ENCODE data around the gene ACTR8.

DNA sequence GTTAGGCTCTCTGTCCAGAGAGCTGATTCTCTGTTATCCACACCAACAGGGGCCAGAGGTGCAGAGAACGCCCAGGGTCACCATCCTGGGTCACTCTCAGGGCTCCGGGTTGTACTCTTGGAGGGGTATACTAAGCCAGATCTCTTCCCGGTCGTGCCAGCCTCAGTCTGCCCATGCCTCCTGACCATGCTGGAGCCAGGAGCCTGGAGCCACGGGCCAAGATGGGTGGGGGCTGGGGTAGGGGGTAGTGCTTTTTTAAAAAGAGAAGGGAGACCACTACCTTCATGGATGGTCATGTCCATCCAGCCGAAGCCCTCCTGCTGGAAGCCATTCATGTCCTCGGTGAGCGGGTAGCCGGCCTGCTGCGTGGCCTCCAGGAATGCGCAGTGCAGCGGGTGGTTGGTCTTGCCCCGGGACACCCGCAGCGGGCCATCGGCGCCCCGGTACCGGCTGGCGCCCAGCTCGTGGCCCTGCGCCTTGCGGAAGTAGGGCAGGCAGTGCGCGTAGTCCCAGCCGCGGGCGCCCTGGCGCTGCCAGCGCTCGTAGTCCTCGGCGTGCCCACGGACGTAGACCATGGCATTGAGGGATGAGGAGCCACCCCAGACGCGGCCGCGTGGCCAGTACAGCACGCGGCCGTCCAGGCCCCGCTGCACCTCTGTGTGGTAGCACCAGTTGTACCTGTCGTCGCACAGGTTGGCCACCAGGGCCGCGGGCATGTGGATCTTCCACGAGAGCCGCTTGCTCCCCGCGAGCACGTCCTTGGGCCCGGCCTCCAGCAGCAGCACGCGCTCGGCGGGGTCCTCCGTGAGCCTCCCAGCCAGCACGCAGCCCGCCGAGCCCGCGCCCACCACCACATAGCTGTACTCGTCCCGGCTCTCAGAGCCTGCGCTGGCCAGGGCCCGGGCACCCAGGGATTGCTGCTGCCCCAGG is 58.7 kb downstream of the ACTR8 start:
- no peak for TF ChIP-seq EZH2phosphoT487 (IDR thresholded peaks at IDR 0.05; ENCODE audit: borderline replicate concordance, low read depth, low read length)
- TF ChIP-seq, protein P1, sequence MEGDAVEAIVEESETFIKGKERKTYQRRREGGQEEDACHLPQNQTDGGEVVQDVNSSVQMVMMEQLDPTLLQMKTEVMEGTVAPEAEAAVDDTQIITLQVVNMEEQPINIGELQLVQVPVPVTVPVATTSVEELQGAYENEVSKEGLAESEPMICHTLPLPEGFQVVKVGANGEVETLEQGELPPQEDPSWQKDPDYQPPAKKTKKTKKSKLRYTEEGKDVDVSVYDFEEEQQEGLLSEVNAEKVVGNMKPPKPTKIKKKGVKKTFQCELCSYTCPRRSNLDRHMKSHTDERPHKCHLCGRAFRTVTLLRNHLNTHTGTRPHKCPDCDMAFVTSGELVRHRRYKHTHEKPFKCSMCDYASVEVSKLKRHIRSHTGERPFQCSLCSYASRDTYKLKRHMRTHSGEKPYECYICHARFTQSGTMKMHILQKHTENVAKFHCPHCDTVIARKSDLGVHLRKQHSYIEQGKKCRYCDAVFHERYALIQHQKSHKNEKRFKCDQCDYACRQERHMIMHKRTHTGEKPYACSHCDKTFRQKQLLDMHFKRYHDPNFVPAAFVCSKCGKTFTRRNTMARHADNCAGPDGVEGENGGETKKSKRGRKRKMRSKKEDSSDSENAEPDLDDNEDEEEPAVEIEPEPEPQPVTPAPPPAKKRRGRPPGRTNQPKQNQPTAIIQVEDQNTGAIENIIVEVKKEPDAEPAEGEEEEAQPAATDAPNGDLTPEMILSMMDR (conservative IDR thresholded peaks at IDR 0.05; ENCODE audit: low read length) = no peak
